Measurements from ENCODE around the gene DMRT1.

DMRT1 gene

DNA sequence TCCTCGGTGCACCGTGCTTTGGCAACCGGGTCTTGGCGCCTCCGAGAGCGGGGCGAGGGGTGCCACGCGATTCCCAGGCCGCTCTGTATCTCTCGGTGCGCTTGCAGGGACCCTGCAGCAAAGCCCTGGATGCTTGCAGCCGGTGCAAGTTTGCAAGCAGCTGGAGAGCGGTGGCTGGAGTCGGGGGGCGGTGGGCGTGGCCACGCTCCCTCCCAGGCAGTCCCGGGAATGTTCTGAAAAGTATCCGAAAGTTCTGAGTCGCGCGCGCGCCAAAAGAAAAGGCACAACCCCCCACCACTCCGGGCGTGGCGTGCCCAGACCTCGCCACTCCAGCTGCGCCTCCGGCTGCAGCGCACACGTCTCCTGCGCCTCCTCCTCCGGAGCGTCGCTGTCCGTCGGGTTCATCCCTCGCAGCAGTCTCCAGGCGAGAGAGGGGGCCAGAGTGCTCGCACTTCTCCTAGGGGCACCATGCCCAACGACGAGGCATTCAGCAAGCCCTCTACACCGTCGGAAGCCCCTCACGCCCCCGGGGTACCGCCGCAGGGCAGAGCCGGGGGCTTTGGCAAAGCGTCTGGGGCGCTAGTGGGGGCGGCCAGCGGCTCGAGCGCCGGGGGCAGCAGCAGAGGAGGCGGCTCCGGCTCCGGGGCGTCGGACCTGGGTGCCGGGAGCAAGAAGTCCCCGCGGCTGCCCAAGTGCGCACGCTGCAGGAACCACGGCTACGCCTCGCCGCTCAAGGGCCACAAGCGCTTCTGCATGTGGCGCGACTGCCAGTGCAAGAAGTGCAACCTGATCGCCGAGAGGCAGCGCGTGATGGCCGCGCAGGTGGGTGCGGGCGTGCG, at the start of gene DMRT1:
DMRT1 (plus strand) TSS at position 327 of the 839 bp plus-strand sequence; CDS start at position 469, 142 bp downstream.
- in situ Hi-C loops (cut with HindIII; ENCODE audit: low sequenced_read_pairs) = no loop called here

DNA sequence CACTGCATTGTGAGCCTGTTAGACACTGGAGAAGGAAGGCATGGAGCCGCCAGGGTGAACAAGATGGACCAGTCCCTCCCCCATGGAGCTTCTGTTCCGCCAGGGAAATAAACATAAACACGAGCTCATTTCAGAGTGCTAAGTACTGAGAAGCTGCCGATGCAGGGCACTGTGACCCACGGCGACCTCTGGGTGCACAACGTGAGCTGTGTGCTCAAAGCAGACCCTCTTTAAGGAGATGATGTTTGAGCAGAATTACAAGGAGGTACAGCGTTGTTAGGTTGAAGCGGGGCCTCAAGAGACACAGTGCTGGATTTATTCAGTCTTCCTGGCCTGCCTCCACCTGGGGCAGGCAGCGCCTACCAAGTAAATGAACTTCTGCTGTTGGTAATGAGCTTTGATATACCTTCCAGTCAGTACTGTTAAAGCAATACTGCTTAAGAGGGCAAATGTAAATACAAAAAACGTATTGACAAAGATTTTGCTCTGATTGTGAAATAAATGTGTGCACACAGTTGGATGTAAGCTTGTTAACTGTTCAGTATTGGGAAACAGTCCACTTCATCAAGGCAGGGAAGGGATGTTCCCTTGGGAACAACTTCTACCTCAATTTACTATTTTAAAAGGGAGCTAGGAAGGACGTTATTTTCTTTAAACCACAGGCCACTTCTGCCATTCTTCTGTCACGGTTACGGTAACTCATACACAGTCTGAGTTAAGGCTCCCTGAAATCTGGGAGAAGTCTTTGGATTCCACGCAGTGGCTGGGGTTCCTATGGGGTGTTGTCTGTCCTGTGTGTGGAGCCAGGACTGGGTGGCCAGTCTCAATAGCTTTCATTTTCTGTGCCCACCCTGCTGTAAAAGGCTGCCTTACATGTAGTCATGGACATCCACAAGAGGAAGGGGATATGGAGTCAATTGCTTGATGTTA, 48.9 kb upstream of the DMRT1 start:
- in situ Hi-C loops (cut with HindIII; ENCODE audit: low sequenced_read_pairs) = no loop called here

DNA sequence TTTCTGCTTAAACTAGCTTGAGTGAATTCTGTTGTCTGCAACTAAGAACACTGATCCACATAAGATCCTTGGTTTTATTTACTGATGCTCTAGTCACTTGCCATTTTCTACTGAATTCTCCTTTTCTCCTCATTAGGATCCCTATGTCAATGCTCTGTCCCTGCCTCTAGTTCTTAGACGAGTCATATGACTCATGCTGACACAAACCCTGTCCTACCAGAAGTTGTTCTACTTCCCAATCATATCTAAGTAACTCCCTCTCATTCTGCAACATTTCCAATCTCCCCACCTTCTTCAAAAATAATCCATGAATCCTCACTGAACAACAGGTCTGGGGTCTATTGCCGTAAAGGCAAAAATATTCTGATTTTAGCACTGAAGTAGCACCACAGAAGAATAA, 47.1 kb upstream of the DMRT1 start:
- in situ Hi-C loops (cut with HindIII; ENCODE audit: low sequenced_read_pairs) = no loop called here

DNA sequence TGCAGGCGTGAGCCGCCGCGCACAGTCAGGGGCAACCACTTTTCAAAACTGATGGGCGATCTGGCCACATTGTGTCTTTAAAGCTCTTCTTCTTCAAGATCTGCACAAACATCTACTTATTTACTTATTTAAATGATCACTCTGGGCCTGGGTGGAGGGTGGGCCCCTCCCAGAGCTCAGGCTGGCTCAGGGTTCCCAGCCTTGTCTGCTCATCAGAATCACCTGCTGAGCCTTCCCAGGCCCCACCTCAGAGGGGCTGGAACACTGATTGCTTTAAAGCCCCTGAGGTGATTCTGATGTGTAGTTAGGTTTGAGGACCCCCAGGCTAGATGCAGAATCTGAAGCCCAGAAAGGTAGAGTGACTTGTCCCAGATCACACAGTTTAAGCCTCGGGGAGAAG, 45.6 kb upstream of the DMRT1 start:
- in situ Hi-C loops (cut with HindIII; ENCODE audit: low sequenced_read_pairs) = no loop called here

DNA sequence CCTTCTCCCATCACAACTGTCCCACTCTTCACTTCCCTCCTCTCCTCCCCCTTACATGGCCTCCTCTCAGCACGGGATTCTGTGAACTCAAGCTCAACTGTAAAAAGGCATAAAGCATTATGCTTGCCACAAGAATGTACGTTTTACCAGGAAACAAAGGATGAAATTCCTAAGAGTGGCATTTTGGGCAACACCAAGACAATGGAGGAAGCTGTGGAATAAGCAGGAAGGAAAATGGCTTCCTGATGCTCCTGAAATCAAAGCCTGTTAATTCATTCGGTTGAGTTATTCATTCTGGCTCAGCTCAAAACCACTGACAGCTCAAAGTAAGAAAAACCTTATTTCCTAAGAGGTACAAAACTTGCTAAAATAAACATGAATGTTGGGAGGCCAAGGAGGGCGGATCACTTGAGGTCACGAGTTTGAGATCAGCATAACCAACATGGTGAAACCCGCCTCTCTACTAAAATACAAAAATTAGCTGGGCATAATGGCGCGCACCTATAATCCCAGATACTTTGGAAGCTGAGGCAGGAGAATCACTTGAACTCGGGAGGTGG, 40.8 kb upstream of the DMRT1 start:
- in situ Hi-C loops (cut with HindIII; ENCODE audit: low sequenced_read_pairs) = no loop called here

DNA sequence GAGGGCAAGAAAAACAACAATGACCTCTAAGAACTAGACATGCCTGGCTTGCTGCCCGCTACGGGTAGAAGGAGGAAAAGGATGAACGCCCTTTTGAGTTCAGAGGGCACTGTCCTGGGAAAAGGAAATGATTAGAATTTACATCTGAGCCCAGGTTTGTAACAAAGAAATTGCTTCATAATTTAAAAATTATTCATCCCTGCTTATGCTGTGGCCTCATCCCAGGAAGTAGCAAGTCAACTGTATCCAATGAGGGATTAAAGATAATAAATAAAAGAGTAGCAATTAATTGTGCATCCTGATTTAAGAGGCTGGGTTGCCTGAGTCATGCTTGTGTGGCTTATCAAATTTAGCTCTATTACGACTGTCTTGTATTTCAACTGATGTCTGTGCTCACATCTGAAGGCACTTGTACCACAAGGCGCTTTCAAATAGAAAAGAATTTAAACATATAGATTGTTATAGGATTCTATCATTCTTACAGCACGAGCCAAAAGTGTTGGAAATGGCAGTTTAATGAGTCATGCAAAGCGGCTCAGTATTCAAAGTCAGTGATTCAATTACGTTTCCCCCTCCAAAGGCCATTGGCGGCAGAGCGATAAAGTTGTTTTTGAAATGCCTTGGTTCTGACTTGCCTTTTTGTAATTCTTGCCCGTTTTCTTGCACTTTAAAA, 40.0 kb upstream of the DMRT1 start:
- in situ Hi-C loops (cut with HindIII; ENCODE audit: low sequenced_read_pairs) = no loop called here

DNA sequence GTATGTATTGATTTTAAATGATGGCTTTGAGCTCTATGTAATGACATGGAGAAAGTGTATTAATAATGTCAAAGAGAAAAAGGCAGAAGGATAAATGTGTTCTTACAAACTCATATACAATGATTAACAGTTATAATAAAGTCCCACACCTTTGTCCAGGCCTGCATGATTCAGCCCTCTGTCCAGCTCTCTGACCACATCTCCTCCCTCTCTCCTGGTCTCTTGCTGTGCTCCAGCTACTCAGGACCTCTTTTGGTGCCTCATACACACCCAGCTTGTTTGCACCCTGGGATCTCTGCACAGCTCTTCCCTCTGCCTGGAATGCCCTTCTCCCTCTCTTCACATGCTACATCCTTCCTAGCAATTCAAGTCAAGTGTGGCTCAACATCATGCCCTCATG, 37.5 kb upstream of the DMRT1 start:
- in situ Hi-C loops (cut with HindIII; ENCODE audit: low sequenced_read_pairs) = no loop called here

DNA sequence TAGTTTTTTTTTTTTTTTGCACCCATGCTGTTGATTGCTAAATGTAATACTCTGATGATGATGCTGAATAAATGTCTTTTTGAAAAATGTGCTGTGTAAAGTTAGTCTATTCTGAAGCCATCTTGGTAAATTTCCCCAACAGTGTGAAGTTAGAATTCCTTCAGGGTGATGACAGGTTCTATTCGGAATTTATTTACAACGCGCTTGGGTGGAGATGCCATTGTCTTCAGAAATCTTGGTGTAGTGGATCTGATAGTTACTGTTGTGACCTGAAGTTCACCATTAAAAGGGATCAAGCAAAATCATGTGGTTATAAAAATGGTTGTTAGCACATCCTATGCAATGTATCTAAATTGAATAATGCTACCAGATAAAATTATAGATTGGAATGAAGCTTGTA, 36.3 kb upstream of the DMRT1 start:
- in situ Hi-C loops (cut with HindIII; ENCODE audit: low sequenced_read_pairs) = no loop called here

DNA sequence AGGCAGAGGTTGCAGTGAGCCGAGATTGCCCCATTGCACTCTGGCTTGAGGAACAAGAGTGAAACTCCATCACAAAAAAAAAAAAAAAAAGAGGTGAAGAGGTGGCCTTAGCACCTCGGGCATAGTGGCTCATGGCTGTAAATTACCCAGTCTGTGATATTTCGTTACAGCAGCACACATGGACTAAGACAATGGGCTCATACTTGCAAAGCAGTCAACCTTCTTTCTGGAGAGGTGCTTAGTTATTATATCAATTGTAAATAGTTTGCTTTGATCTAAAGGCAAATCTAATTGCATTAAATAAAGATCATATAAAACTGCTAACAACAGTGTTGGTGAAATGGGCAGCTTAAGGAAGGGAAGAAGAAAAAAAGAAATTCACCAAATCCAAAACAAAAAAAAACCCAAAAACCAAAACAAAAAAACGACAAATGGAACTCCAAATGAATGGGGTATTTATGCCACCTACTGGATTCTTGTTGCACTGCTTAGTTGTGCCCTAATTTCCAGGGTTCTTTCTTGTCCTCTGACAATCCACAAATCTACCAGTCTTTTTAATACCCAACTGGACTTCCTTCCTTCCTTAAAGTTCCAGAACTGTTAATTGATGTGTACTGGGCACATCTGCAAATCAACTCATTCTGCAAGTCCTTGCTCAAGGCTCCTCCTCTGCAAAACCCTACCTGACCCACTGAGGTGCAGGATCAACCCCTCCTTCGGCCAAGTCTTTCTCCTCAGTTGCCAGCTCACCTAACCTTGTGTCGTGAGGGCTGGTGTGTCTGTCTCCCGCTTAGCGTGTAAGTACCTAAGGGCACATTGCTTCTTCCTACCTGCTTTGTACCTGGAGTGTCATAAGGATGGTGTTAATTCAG, 35.0 kb upstream of the DMRT1 start:
- in situ Hi-C loops (cut with HindIII; ENCODE audit: low sequenced_read_pairs) = no loop called here

DNA sequence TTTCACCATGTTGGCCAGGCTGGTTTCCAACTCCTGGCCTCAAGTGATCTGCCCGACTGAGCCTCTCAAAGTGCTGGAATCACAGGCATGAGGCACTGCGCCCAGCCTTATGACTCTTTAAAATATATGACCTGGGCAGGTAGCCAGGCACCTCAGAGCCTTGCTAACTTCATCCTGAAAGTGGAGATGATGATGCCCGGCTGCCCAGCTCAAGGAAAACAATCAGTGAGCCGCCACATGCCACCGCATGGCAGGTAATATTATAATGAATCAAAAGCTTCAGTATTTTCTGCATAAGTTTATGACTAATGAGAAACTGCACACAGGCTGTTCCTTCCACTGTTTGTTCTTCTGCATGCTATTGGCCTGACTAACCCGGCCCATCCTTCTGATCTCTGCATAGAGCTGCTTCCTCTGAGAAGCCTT, 30.4 kb upstream of the DMRT1 start:
- in situ Hi-C loops (cut with HindIII; ENCODE audit: low sequenced_read_pairs) = no loop called here

DNA sequence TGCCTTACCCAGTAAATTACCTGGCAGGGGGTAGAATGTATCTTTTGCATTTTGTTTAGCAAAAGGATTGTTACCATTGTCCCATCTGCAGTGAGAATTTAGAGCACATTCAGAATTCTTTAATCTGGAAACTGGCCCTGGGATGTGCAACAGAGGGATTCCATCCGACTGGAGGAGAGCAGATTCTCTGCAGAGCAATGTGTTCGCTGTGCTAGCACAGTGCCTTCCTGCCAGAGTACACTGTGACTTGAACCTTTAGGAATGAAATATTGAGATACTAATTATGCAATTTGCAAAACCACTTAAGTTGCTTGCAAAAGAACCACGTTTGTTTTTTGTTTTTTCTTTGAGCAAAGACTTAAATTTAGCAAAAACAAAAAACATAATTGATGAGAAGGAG, 22.5 kb upstream of the DMRT1 start:
- in situ Hi-C loops (cut with HindIII; ENCODE audit: low sequenced_read_pairs) = no loop called here

DNA sequence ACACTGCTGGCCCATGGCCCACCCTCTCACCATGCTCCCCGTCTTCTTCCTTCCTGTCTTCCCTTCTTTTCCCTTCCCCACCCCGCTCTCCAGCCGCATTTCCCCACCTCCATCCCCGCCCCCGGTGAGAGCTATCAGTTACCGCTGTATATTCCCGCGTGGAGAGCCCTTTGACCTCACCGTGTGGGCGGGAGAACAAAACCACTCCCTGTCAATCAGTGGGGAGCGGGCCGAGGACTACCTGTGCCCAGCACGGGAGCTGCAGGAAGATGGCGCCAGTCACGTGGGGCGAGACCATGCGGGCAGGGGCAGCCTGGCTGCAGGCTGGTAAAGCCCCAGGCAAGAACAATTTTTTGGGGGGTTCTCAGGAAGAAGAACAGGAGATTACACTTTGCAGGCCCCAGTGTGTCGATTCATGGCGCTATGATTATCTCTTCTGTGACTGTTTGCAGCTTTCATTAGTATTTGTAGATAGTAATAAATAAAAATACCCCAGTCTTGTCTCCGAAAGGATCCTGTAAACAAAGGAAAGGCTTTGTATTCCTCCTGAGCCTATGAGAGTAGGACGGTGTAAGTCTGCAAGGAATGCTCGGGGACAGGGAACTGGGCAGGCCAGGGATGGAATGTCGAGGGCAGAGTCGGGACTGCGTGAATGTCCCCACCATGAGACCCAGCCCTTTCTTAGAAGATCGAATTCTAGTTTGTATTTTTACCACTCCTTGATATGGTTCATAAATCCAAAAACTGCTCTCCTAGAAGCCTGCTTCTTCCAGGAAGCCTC, 14.8 kb upstream of the DMRT1 start:
- in situ Hi-C loops (cut with HindIII; ENCODE audit: low sequenced_read_pairs) = no loop called here

DNA sequence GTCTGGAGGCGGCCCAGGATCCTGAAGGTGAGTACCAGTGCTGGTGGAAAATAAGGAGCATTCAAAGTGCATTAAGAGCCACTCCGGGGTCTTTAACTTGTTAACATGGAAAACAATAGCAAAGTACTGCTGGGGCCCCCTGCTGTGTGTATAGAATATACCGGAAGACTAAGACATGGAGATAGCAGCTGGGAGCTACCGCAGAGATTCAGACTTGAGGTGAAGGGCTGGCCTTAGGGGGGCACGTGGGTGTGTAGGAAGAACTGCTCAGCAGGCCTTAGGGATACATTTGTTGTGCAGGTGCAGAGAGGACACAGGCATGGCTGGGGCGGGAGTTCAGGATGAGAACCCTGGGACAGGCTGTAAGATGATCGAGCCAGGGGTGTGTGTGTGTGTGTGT, 1.2 kb upstream of the DMRT1 start:
- in situ Hi-C loops (cut with HindIII; ENCODE audit: low sequenced_read_pairs) = no loop called here

DNA sequence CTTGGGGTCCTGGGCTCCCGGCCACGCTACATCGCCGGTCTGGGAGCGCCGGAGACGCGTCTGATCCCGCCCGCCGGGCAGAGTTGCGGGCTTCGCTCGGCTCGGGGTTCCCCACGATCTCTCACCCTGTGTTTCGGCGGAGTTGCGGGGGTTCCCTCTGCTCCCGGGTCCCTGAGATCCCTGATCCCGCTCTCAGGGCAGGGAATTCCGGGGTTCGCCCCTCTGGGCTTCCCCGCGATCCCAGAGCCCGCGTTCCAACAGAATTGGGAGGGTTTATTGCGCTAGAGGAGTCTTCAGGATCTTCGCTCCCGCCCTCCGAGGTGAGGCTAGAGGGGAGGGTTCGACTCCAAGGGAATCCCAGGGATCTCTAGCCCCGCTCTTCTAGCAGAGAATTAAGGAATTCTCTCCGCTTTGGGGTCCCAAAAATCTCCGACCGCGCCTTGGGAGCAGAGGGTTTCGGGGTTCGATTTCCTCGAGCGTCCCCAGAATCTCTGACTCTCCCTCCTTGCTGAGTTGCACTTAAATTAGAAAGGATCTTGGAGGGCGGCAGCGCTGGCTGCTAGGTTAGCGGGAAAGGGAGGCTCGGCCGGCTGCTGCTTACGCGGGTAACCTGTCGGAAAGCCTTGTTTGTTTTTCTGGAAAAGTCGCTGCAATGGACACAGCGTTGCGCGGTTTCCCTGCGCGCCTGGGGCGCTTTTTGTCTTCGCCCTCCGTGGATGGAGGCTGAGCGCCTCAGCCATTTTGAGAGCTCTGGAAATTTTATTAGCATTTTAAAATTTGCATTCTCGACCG, 1.3 kb downstream of the DMRT1 start:
- in situ Hi-C loops (cut with HindIII; ENCODE audit: low sequenced_read_pairs) = no loop called here

DNA sequence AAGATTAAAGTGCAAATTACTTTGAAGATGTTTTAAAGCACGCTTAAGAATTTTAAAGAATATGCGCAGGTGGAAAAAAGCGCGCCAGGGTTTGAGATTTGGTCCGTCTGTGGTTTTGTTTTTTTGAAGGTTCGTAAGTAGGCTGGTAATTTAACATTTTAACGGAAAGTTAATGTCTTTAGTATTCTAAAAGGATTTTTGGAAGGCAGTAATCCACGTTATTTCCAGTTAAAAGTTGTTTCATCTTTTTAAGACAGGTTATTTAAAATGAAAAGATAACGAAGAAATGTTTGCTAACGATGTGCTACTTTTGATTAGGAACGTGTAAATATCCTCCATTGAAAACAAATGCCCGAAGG, 1.9 kb downstream of the DMRT1 start:
- in situ Hi-C loops (cut with HindIII; ENCODE audit: low sequenced_read_pairs) = no loop called here

DNA sequence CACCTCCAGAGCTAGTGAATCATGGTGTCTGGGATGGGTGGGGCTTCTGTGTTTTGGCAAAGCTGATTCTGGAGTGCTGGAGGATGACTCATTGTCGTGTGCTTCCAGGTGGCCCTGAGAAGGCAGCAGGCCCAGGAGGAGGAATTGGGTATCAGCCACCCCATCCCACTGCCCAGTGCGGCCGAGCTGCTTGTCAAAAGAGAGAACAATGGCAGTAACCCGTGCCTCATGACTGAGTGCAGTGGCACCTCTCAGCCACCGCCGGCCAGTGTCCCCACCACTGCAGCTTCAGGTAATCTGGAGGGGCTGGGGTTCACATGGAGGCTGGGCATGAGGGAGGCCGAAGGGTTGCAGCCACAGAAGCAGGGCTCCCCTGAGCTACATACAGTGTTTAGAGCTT, 5.4 kb downstream of the DMRT1 start:
- in situ Hi-C loops (cut with HindIII; ENCODE audit: low sequenced_read_pairs) = no loop called here

DNA sequence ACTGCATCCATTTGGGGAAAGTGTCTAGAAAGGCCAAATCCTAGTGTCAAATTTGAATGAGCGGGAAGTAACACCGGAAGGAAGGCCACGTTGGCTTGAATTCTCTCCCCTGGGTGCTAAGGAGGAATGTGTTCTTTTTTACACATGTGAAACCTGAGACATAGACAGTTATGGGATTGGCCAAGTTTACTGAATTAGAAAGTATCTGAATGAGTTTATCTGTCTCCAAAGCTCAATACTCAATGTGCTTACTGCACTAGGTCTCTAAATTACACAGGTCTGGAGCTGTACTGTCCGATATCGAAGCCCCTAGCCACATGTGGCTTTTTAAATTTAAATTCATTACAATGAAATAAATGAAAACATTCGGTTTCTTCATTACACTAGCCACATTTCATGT, 6.0 kb downstream of the DMRT1 start:
- in situ Hi-C loops (cut with HindIII; ENCODE audit: low sequenced_read_pairs) = no loop called here

DNA sequence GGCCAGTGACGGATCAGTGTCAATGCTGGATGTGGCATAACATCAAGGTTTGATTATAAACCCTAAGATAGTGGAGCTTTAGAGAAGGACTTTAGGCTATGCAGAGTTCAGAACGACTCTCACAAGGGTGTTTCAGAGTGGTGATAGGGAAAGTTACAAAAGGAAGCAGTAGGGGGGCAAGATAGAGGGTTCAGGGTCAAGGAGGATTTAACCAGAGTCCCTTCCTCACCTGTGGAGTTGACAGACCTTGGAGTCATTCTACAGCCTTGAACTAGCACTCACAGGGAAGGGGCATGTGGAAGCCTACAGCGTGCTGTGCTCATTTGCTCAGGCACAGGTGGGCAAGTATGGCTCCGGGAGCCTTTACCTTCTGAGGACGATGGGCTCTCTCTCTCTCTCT, 7.9 kb downstream of the DMRT1 start:
- in situ Hi-C loops (cut with HindIII; ENCODE audit: low sequenced_read_pairs) = no loop called here

DNA sequence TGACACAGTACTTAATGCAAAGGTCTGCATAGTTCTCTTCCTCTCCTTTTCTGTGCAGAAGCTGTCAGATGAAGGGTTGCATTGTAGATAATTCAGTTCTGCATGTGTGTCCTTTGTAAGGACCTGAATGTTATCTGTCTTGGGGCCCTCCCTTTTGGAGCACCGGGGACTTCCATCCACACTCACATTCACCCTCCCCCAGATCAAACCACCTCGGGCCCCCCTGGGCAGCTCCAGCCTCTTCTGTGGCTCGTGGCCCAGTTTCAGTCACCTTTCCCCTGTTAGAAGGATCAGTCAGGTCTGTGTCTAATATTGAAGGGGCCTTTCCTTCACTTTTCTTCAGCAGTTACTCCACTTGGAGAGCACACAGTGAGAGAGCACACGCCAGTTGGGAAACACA, 11.0 kb downstream of the DMRT1 start:
- in situ Hi-C loops (cut with HindIII; ENCODE audit: low sequenced_read_pairs) = no loop called here
